Lower leg skin (tissue), 4 donors: ENCODE data around the gene MOBP. TPM values are rescaled to one million over a fixed set of nuclear protein-coding genes. Genes with fewer than 3 reads are reported as not detected.

ENCODE experiments used
- DNase-seq, 2 donors: peaks; one replicate each; pipeline ENCODE4 v3.0.0-alpha.2; 2019; ENCODE audit warnings: low spot score in 2 of 2
- H3K4me3 ChIP-seq: fragments of 200-600 bp; sonication (generic); 2 replicates; pipeline ENCODE4 v1.5.1; 2017; ENCODE audit warnings: mild to moderate bottlenecking, low read depth; ENCODE audit not compliant: poor library complexity, severe bottlenecking
- POLR2A ChIP-seq, 2 donors: fragments of 450-650 bp; IDR thresholded peaks; one replicate each; pipeline ENCODE4 v1.6.1; 2016 to 2017; ENCODE audit warnings: antibody characterized with exemption in 2 of 2, mild to moderate bottlenecking in 1 of 2, moderate library complexity in 1 of 2
- WGBS, 2 donors: methylation state at CpG; one replicate each; pipeline ENCODE4 v1.1.5; 2018; 5-methylcytosine and 5-hydroxymethylcytosine counted together
- intact Hi-C: fragments of 100-400 bp; cut with DNase I; formaldehyde crosslinking; loops from one replicate; pipeline ENCODE4 v1.15.0; 2023; ENCODE audit warnings: low total_unique reads
- total RNA-seq, 4 donors: library from RNA; depleted of rRNA; stranded (reverse); fragments of >200 nt; gene quantifications; one replicate each; pipeline ENCODE4 v1.1.0, GENCODE V29; 2016
- TF ChIP-seq, protein P1 (sequence below), 3 donors: fragments of 450-650 bp; IDR thresholded peaks; one replicate each; pipeline ENCODE4 v1.5.1; 2016; ENCODE audit warnings: antibody characterized with exemption in 3 of 3, mild to moderate bottlenecking in 3 of 3, moderate library complexity in 2 of 3

MOBP gene
- total RNA-seq, 4 donors from 2014 or later: 0.11 to 0.16 (median 0.13) TPM; not detected in 1

DNA sequence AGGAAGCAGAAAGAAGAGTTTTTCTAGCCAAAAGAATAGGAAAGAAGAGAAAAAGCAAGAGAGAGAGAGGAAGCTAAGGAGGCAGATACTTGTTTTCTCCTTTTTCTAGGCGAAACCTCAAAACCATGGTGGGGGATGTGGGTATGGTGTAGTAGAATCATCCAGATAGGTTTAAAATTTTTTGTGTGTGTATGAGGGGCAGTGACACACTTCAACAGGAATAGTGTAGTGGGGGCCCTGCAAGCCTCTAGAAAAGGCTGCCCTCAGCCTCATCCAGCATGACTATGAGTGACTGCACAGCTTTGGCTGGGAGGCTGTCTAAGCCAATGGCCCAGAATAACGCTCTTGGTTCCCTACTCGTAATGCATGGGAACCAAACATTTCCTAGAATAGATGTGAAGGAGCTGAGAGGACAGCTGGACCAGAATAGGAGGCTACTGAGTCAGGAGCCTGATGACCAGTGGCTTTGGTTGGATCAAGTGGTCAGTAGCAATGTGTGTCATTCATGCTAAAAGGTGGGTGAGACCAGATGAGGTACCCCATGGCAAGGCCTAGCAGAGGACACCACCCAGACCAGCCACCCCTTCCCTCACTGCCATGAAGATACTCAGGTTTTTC lies 24.4 kb downstream of the MOBP start:
- WGBS, 2 donors: 84 to 91% methylated on average over 3 of the region's 3 CpGs
- H3K4me3 ChIP-seq: no peak overlapping the region
- no peak for DNase-seq
- TF ChIP-seq, protein P1, sequence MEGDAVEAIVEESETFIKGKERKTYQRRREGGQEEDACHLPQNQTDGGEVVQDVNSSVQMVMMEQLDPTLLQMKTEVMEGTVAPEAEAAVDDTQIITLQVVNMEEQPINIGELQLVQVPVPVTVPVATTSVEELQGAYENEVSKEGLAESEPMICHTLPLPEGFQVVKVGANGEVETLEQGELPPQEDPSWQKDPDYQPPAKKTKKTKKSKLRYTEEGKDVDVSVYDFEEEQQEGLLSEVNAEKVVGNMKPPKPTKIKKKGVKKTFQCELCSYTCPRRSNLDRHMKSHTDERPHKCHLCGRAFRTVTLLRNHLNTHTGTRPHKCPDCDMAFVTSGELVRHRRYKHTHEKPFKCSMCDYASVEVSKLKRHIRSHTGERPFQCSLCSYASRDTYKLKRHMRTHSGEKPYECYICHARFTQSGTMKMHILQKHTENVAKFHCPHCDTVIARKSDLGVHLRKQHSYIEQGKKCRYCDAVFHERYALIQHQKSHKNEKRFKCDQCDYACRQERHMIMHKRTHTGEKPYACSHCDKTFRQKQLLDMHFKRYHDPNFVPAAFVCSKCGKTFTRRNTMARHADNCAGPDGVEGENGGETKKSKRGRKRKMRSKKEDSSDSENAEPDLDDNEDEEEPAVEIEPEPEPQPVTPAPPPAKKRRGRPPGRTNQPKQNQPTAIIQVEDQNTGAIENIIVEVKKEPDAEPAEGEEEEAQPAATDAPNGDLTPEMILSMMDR (IDR thresholded peaks at IDR 0.05): no peak
- TF ChIP-seq POLR2A (IDR thresholded peaks at IDR 0.05): no peak
- intact Hi-C loops: loop anchor here (10.0 kb wide), 1 partner anchor 47 kb away; no protein-coding TSS in a partner anchor

DNA sequence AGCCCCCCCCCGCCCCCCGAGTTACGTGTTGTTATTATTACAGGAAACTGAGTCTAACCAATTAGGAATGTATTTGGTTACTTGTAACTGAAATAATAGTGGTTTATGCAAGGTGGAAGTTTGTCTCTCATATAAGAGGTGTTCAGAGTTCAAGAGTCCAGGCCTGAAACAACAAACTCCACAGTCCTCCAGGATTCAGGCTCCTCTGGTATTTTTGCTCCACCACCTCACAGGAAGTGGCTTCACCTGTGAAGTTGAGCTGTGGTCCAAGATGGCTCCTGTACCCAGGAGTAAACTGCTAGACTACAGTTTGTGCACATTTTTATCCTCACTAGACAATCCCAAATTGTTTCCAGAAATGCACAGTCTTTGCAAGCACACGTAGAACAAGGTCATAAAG lies 27.3 kb downstream of the MOBP start:
- intact Hi-C loops: loop anchor here (10.0 kb wide), 1 partner anchor 50 kb away; no protein-coding TSS in a partner anchor
- WGBS, 2 donors: 43 to 64% methylated on average over 4 of the region's 4 CpGs
- no peak for DNase-seq
- H3K4me3 ChIP-seq: no peak overlapping the region
- no peak for TF ChIP-seq POLR2A (IDR thresholded peaks at IDR 0.05)
- TF ChIP-seq, protein P1 (IDR thresholded peaks at IDR 0.05): no peak

DNA sequence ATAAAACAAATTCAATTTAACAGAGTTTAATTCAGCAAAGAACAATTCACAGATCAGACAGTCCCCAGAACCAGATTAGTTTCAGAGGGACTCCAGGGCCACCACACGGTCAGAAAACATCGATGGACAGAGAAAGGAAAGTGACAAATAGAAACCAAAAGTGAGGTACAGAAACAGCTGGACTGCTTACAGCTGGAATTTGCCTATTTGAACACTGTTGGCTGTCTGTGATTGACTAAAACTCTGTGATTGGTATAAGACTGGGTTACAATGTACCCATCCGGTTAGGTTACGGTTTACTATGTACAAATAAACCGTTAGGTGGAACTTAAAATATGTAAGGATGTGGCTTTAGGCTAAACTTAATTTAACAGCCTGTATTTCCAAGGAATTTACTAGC lies 30.3 kb downstream of the MOBP start:
- TF ChIP-seq POLR2A (IDR thresholded peaks at IDR 0.05): no peak
- TF ChIP-seq, protein P1 (IDR thresholded peaks at IDR 0.05): no peak
- no peak overlapping the region for H3K4me3 ChIP-seq
- intact Hi-C loops: loop anchor here (10.0 kb wide), 1 partner anchor 53 kb away; no protein-coding TSS in a partner anchor
- no peak for DNase-seq
- 65 to 76% methylated on average over 5 of the region's 5 CpGs for WGBS, 2 donors

DNA sequence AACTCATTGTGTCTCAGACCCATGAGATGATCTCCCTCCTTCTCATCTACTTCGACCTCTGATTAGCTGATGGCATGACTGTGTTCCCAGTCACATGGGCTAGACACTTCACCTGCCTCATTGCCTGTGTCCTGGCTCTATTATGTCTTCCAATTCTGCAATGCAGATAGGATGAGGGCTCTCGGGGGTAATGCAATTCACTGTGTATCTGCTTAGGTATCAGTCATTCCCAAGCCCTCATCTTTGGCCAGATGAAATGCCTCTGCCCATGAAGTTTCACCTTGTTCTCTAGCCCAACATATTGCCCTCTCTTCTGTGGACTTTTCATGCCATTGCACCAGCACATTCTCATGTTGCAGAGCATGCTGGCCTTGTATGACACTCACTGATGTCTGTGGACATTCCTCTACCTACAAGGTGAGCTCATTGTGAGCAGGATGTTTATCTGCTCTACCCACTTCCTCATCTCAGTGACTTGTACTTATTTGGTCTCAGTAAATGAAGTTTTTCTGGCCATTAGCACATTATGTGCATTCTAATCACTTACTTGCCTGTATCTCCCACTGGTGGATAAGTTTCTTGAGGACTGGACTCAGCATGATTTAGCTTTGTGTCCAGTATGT lies 32.3 kb downstream of the MOBP start:
- TF ChIP-seq, protein P1 (IDR thresholded peaks at IDR 0.05): no peak
- no peak for TF ChIP-seq POLR2A (IDR thresholded peaks at IDR 0.05)
- H3K4me3 ChIP-seq: no peak overlapping the region
- intact Hi-C loops: loop anchor here (5.0 to 10.0 kb wide), 2 partner anchors 55 to 1048 kb away; no protein-coding TSS in a partner anchor
- 60 to 72% methylated on average over 2 of the region's 2 CpGs for WGBS, 2 donors
- DNase-seq: no peak

DNA sequence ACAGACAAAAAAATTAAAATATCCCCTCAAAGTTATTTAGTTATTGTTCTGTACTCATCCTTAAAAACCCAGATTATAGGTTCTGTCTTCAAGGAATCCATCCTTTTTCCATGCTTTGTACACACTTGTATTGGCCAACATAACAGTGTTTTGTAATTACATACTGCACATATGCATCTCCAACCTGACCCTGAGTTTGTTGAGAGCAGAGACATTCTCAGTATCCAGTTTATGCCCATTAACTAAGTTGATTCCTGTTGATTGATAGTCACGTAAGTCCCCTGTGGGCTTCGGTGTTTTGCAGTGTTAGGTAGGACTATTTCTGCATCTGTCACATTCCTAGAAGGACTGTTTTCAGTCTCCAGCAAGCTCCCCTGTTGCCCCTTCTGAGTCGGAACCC lies 33.6 kb downstream of the MOBP start:
- H3K4me3 ChIP-seq: no peak overlapping the region
- intact Hi-C loops: loop anchor here (5.0 kb wide), 1 partner anchor 1046 kb away; no protein-coding TSS in a partner anchor
- no peak for DNase-seq
- no peak for TF ChIP-seq POLR2A (IDR thresholded peaks at IDR 0.05)
- TF ChIP-seq, protein P1 (IDR thresholded peaks at IDR 0.05): no peak
- WGBS, 2 donors: 65 to 69% methylated on average over 3 of the region's 3 CpGs
